GM21717 (cell line): ENCODE measurements around the gene PAPOLB.

ENCODE experiments used
- ATAC-seq: cut with Tn5 transposase; IDR thresholded peaks from one replicate; pipeline ENCODE4 v1.9.1; 2021; ENCODE audit warnings: mild to moderate bottlenecking, moderate library complexity; ENCODE audit not compliant: unreplicated experiment

The PAPOLB gene

DNA sequence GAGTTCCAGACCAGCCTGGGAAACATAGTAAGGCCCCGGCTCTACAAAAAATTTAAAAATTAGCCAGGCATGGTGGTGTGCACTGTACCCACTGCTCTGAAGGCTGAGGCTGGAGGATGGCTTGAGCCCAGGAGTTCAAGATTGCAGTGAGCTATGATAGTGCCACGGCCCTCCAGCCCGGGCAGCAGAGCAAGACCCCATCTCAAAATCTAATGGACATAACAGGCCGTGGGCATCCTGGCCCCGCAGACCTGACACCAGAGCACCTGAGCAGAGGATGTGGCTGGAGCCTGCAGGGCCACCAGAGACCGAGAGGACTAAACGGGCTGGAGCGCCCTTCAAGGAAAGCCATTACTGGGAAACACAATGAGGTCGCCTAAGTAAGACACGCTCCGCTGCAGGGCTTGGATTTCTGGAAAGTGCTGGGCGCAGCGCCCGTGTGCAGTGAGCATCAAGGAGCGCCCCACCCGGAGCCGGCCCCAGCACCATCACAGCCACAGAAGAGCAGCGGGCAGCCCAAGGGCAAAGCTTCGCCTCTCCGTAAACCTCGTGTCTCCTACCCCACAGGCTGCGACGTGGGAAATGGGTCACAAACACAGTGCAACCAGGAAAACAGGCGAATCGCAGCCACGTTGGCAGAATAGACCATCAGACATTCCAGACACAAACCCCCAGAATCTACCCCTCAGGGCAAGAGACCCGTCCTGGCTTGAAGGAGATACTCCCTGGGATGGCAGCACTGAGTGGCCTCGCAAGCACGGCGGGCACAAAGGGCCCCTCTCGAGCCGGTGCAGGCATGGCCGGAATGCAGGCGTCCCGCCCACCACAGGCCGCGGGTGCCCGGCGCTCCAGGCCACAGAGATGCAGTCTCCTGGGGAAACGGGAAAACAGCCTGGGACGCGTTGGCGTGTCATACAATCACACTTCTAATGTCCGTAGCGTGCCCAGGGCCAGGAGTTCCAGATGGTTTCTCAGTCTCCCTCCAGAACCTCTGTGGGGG is 16.8 kb upstream of the PAPOLB start:
- no peak for ATAC-seq

DNA sequence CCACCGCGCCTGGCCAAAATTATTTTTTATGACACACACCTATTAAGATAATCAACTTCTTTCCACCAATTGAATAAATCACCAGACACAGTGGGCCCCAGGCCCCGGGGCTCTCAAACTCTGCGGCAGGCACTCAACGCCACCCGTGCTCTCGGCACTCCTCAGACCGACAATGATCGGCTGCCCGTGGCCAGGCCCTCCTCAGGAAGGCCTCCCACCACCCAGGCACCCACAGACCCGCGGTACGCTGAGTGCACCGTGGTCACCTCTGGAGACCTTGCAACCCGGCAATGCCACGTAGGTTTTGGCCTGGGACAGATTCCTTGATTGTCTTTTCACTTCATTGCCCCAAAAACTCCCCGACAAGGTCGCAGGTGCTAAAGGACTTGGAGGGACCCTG is 14.8 kb upstream of the PAPOLB start:
- ATAC-seq: no peak

DNA sequence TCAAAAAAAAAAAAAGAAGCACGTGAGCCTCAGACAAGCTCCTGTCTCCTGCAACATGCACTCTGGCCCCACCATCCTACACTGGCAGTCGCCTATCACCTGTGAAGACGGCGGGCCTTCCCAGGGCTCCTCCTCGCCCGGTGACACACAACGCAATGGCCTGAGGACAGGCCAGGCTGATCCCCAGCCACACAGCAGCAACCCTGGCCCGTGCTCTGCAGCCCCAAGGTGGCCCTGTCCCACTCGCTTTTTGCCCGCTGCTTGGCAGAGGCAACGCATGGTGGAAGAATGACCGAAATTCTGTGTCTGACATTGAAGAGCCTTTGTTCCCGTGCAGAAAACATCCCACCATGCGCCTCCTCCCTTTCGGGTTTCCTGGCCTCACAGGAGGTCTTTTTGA is 13.6 kb upstream of the PAPOLB start:
- no peak for ATAC-seq

DNA sequence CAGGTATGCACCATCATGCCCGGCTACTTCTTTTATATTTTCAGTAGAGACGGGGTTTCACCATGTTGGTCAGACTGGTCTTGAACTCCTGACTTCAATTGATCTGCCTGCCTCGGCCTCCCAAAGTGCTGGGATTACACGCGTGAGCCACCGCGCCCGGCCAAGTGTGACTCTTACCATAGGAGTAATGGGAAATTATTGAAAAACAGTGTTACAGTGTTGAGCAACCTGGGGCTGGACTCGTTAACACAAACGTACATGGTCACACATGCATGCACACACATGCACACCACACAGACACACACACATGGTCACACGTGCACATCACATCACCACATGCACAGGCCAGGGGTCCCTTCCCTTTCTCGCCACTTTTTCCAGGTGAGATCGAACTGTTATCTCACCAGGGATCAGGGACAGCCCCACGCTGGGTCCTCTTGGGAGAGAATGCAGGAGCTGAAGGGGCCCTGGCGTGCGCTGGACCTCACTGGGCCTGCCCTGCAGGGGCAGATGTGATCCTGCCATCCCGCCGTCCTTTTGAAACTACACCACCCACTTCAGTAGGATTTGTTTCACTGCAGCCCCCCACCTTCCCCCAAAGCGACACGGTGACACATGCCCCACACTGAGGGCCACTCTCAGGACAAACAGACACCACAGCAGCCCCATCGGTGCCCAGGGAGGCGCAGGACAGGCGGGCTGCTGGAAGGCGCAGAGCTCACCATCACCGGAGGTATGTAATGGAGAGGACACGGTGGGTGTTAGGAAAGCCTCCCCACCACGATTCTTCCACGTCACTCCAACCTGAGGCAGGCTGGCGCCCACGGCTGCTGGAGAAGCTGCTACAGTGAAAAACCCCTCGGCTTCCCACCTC is 11.5 kb upstream of the PAPOLB start:
- no peak for ATAC-seq

DNA sequence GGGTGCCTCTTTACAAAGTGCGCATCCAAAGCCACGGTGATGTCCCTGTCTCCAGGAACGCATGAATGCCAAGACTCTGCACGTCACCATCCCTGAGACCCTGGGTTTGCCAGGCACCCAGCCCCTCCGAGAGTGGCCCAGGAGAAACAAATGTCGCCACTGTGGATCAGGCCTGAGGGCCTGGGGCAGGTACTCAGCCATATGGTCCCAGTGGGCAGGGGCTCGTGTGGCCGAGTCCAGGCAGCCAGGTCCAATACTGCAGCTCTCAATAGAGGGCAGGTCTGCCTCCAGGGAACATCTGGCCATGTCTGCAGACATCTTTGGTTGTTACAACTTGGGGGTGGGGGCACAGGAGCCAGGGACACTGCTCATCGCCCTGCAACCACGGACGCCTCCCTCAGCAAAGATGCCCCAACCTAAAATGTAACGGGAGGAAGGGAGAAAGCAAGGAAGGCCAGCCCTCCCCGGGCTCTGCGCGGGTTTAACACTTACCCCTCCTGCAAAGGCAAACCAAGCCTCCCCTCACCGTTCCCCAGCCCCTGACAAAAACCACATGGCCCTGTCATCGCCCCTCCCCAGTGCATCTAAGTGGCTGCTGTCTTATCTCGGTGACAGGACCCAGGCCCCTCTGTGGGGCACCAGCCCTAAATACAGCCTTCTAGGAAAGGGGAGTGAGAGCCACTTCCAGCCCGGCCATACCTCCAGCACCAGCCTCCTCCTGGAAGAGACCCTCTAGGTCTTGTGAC is 10.3 kb upstream of the PAPOLB start:
- no peak for ATAC-seq

DNA sequence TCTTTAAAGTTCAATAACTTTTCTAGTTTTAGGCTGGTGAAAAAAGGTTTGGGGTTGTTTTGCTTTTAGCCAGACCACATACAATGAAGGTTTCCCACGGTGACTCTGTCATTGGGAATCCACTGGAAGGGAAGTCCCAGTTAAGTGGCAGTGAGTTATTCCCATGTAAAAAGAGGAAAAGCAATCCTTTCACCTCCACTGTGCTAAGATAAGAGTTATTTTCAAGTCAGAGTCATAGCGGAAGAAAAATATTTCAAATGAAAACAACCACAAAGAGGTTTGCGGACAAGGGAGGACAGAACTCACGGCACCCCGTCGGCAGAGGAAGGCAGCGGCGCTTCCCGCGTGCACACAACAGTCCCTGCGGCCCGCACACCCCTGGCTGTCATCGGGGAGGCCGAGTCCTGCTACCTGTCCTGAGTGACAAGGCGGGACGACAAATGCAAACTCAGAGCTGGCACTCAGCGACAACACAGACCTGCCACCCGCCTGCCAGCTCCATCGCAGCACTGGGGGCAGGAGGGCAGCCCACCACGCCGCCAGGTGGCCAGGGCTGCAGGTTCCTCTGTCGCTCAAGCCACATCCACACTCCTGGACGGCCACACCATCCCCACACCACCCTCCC is 9.3 kb upstream of the PAPOLB start:
- ATAC-seq: no peak

DNA sequence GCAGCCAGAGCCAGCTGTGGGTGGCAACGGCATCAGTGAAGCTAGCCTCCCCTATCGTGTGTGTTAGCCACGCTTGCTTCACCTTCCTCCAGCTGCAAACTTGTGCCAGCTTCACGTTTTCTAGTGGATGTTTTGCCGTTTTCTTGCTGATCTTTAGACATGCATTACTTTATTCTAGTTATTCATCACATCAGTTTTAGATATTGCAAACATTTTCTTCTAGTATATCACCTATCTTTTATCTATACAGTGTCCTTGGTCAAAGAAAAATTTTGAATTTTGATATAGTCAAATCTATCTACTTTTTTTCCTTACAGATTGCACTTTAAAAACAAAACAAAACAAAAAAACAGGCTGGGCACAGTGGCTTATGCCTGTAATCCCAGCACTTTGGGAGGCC is 6.7 kb upstream of the PAPOLB start:
- no peak for ATAC-seq

DNA sequence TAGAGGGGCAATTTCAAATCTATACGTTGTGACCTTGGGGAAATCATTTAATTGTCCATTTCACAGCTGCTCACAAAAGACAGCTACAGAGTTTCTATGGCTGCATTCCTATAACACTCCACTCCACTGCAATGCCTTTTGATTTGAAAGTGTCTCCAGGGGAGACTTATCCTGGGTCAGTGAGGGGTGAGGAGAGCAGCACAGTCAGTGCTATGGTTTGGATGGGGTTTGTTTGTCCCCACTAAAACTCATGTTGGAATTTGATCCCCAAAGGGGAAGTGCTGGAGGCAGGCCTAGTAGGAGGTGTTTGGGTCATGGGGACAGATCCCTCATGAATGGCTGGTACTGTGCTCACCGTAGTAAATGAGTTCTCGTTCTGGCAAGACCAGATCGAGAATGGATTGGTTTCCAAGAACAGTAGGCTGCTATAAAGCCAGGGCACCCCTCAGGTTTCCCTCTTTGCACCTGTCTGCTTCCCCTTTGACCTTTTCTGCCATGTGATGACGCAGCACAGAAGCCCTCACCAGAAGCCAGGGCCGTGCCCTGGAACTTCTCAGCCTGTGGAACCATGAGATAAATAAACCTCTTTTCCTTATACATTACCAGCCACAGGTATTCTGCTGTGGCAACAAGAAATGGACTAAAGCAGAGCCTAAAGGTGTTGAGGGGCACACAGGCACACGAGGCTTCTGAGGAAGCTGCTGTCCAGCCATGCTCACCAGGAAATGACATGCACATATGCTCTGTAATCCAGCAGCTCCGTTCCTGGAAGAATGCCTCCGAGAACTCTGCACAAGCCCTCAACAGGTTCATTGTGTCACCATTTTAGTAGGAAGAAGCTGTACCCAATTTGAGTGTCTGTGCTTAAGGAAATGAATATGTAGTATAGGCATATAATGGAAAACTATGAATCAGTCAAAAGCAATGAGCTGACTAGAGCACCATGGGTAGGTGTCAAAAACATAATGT is 5.0 kb upstream of the PAPOLB start:
- ATAC-seq: no peak

DNA sequence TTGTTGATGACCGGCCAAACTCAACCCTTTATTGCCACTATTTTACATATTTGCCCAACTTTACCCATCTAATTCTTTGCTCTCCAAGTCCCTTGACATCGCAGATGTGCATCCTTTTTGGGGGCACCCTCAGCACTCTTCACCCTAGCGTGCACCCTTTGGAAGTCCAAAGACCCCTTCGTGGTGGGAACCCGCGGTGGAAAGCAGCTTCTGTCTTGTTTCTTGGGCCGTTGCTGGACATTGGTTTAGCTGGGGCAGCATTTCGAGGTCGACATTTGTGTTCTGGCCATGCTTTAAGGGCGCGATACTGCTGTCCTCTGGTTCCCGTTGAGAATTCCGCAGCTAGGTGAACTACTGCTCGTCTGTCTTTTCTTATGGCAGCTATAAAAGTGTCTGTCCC is 326 bp upstream of the PAPOLB start:
- ATAC-seq: no peak

DNA sequence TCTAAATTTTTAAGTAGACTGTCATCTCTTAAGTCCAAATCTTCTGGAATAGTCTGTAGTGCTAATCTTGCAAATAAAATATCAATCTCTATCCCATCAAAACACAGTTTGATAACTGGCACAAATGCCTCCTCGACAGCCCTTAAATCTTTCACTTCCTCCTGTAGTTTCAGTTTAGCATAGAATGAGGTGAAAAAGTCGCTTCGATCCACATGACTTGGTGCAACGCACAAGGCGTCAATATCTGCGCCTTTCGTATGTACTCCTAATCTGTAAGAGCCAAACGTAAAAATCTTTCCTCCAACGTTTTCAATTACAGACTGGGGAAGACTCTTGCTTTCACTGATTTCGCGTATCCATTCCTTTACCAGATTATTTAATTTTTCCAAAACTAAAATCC is 603 bp downstream of the PAPOLB start:
- ATAC-seq: no peak

DNA sequence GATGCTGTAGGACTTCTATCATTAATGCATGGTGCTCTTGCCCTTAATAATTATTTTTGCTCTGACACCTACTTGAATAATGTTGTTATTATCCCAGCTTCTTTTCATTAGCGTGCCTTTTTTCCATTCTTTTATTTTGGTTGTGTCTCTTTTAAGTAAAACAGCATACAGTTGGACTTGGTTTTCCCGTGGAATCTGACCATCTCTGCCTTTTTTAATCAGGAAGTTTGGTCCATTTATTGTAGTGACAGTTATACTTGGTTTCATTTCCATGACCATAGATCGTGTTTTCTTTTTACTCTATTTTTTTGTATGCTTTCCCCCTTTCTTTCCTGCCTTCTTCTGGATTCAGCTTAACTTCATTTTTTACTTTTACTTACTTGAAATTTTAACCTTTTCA is 4.6 kb downstream of the PAPOLB start:
- no peak for ATAC-seq

DNA sequence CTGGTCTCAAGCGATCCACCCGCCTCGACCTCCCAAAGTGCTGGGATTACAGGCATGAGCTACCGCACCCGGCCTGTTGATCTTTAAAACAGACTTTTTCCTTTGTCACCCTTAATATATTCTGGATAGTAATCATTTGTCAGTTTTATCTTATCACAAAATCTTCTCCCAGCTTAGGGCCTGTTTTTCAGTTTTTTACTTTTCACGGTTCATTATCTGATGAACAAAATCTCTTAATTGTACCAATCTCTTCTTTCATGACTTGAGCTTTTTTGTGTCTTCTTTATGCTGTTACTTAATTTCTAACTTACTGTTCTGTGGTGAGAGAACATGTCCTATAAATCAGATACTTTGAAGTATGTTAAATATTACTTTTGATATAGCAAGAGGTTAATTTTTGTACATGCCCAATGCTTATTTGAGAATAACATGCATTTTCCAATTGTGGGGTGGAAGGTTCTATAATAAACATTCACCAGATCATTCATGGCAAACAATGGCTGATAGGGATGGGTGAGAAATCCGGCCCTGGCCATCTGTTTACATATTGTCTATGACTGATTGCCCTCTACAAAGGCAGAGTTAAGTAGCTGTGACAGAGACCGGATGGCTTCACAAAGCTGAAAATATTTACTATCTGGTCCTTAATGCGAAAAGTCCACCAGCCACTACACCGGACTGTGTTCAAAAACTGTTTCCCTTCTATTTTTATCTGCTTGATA is 5.3 kb downstream of the PAPOLB start:
- ATAC-seq: no peak

DNA sequence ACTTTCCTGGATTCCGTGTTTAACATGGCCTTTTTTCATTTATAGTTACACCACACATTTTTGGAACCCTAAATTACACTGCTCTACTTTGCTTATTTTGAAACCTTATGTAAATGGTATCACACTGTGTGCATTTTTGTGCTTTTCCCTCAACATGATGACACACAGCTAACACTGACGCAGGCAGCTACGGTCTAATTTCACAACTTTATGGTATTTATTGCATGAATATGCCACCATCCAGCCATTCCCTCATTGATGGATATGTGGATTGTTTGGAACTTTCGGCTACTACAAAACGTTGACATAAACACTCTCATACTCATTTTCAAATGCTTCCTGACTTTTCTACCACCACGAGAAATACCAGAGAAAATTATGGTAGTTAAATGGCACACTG is 6.9 kb downstream of the PAPOLB start:
- ATAC-seq: no peak

DNA sequence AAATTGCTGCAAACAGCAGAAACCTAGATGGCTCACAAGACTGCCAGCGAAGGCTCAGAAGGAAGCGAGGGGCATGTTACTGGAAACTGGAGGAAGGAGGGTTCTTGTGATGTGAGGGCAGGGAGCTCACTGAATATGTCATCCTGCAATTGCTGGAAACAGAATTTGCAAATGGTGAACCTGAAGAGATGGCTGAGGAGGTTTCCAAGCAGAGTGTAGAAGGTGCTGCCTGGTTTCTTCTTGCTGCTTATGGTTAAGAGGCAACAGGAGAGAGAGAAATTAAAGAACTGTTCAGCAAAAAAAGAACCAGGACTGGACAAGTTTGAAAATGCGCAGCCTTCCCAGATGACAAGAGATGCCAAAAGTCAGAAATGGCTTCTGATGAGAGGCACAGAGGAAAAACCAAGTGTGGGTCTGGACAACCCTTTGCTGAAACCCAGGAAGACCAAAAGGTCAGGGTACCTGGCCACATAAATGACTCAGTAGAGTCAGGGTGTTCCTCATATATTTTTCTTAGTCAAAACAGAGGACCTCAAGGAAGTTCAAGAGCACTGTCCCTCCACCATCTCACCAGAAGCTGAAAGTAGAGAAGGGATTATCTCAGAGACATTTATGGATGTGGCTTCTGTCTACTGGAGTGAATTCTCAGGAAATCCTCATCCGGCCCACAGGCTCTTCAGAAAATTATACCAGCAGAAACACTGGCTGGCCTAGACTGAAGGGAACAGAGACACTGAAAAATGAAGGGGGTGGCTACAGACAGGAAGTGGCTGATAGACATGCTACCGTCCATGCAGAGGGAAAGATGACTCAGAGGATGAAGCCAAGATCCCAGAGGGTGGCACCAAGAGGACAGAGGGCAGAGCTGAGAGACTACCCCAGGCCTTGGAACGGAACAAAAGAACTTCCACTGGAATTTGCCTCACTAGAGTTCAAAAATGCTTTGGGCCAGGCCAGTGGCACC is 10.1 kb downstream of the PAPOLB start:
- ATAC-seq: no peak

DNA sequence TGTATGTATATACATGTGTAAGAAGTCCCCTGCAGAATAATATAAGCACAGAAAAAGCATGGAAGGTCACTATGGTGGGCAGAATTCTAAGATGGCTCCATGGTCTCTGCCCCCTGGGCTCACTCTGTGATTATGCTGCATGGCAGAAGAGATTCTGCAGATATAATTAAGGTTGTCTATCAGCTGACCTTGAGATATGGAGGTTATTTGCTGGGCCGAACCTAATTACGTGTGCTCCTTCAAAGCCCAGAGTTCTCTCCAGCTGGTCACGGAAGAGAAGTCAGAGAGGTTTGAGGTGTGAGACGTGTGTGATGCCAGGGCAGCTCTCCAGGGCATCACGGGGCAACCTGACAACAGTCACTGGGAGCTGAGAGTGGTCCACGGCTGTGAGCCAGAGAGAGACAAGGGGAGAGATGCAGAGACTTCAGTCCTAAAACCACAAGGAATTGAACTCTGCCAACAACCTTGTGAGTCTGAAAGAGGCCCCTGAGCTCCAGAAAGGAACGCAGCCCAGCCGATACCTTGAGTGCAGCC is 11.5 kb downstream of the PAPOLB start:
- no peak for ATAC-seq

DNA sequence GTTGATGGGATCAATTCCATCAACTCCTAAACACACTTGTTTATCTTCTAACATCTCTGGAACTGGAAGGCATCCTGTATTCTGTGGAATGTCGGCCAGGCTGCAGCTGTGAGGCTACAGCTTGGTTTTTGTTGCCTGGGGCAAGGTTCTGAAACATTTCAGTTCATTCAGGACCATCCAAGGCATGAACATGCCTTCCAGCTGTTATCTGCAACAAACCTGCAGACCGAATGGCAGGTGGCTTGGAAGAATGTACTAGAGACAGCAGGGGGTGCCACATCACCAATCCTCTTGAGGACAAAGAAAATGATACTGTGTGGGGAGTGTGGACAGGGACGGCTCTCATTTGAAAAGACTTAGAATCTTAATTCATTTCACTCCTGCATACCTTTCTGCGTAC is 12.4 kb downstream of the PAPOLB start:
- no peak for ATAC-seq

DNA sequence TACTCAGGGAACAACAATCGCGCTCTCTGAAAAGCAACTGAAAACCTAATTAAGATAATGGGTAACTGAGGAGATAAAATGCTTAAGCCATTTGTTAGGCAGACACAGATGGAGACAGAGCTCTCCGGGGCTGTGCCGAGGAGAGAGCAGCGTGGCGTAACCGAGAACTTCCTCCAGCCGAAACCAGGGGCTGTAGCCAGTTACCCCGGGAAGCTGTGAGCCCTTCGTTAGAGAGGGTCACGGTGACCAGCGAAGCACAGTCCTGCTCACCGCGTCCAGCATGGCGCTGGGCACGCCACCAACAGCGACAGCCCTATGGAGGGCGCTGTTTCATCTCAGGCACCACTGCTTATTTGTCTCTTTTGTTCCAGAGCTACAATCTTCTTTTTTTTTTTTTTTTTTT is 16.1 kb downstream of the PAPOLB start:
- ATAC-seq: no peak
